GM19463 (cell line): ENCODE results near the gene UBQLN4.

Experiments used
- ATAC-seq: cut with Tn5 transposase; IDR thresholded peaks from one replicate; pipeline ENCODE4 v1.9.1; 2021; ENCODE audit warnings: mild to moderate bottlenecking, moderate library complexity; ENCODE audit not compliant: unreplicated experiment

UBQLN4 gene

DNA sequence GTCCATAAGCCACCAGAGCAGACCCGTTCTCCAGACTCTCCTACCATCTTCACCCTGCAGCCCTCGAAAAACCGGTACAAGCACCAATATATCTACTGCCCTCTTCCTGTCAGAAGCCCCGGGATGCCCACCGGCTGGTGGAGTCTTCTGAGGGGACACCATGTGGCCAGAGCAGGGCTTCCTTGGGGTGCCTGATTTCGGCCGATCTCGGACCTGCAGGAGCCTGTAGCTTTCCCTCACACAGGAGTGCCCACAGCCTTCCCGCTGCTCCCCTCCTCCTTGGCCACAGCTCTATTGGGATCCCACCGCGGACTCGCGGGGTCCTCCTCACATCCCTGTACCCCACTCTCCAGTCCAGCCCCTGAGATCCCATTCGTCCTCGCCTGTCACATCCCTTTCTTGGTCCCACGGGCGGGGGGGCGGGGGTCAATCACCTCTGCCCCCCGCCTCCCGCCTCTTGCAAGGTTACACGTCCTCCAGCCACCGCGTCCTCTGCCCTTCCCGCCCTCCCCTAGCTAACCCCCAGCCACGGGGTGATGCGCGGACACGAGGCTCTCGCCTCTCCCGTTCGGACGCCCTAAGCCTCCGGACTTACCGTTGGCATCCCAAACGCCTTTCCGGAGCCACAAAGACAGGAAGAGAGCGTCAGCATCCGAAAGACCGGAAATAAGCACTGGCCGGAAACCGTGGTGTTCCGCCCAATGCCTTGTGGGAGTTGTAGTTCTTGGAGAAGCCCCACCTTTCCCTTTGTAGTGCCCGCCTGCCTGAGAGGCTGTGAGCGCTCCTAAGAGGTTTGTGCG, 33.1 kb downstream of the UBQLN4 start, which contains the start of gene SSR2:
Gene SSR2, minus strand, starts transcription at position 659 of the 800 bp plus-strand sequence. CDS start 784 bp downstream, outside the sequence.
- ATAC-seq, result peak; percentile 98

GRCh38 chr1:156019946-156020292, 33.7 kb downstream of the UBQLN4 start:
- no peak for ATAC-seq

DNA sequence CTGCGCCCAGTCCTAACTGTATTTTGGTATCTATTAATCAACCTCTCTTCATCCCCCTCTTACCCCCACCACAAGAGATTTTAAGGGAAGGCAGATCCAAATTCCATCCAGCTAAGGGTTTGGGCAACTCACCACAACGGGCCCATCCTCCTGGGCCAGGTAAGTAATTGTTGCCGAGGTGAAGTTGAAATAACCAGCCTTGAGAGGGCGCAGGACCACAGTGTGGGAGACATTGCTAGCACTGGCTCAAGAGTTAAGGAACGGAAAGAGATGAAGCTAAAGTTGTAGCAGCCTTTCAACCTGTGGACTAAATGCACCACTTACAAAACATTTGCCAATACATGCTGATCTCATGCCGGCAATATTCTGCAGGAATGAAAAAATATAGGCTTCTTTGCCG, 38.8 kb downstream of the UBQLN4 start:
- ATAC-seq, result no peak

GRCh38 chr1:156012051-156012817, 41.4 kb downstream of the UBQLN4 start:
- ATAC-seq, result peak; percentile 80

- ATAC-seq, result no peak
These were observed 44.2 kb downstream of the UBQLN4 start for GRCh38 chr1:156009404-156009803.

DNA sequence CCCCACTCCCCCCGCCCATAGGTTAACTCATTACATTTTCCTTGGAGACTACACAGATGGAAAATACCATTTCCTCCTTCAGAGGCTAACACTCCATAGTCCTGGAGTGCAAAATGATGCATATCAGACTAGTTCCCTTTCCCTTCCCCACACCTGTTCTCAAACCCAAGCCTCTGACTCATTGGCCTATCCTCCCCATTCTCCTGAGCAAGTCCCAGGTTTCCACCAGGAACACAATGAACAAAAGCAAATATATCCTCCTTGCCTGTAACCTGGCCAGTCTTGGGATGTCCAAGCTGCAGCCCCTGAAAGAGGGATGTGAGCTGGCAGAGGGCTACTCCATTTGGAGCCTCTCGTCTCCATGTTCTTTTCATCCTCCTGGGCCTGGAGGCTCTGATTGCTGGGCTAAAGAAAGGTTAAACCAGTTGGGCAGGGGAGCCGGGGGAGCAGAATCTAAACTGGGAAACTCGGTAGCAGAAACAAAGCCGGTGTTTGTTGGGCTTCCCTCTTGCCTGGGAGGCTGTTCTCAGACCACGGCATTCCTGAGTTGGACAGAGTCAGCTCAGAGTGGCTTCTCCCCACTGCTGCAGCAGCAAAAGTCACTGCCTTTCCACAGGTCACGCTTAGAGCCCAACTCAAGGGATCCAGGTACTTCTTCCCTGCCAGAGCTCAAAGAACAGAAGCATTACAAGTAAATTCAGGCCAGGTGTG, 46.8 kb downstream of the UBQLN4 start:
- no peak for ATAC-seq

- ATAC-seq, result no peak
These were observed 48.6 kb downstream of the UBQLN4 start for GRCh38 chr1:156004843-156005584.

GRCh38 chr1:156003923-156004188, 49.7 kb downstream of the UBQLN4 start:
- no peak for ATAC-seq

GRCh38 chr1:156002188-156002911, 51.2 kb downstream of the UBQLN4 start:
- ATAC-seq, result no peak

- ATAC-seq, result no peak
These were observed 51.9 kb downstream of the UBQLN4 start for GRCh38 chr1:156001662-156002171.

DNA sequence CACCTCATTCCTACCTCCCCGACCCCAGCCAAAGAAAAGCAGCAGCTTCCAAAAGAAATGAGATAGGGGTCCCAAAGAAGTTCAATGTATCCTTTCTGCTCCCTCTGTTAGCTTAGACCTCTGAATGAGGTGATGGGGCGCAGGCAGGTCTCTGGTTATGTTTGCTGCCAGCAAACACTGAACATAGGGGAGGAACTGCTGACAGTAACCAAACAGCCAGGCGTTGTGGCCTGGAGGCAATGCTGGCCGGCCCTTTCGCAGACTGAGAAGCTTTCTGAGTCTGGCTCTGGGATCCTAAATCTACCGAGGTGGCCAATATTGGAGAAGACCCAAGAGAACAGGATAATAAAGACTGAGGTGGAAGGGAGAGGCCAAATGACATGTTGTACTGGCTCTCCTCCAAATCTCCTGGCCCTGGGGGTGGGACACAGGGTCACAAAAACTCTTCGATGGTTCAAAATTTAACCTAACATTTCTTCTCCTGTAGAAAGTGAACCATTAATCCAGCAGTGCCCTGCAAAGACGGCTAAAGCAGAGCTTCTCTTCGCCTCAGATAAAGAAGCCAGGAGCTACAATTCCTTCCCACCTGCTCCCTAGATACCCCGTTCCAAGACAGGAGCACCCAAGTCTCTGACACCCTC, 52.5 kb downstream of the UBQLN4 start:
- ATAC-seq, result no peak

GRCh38 chr1:155999964-156000363, 53.6 kb downstream of the UBQLN4 start:
- no peak for ATAC-seq

GRCh38 chr1:155996166-155996565, 57.4 kb downstream of the UBQLN4 start:
- ATAC-seq, result no peak

- no peak for ATAC-seq
These were observed 60.0 kb downstream of the UBQLN4 start for GRCh38 chr1:155993595-155993994.

GRCh38 chr1:155990005-155990739, 63.4 kb downstream of the UBQLN4 start:
- peak; percentile 35 for ATAC-seq

- ATAC-seq, result peak; percentile 62
These were observed 64.2 kb downstream of the UBQLN4 start for GRCh38 chr1:155989242-155990004.
